CD4-positive, alpha-beta T cell treated with Interleukin-6 at 100 ng/mL for 8 hours (primary cell): ENCODE results near the gene ELOVL3.
"Not testable (repeated sequence)": the region's sequence is repeated elsewhere in the genome, so short reads cannot be mapped to it uniquely, and the experiment has no call there.

ENCODE experiments used
- DNase-seq: peaks from one replicate; pipeline ENCODE4 v3.0.0-alpha.2; 2020; ENCODE audit warnings: mixed read lengths, low spot score

Gene ELOVL3

GRCh38 chr10:102227050-102227449 lies 951 bp downstream of the ELOVL3 start:
- no peak for DNase-seq

GRCh38 chr10:102229810-102230263 lies 3.7 kb downstream of the ELOVL3 start:
- peak; percentile 83 for DNase-seq

- DNase-seq = no peak
Measured at GRCh38 chr10:102230264-102230860, 4.3 kb downstream of the ELOVL3 start.

- peak; percentile 33 for DNase-seq
Measured at GRCh38 chr10:102230861-102231356, 4.8 kb downstream of the ELOVL3 start.

- DNase-seq = peak; percentile 40
Measured at GRCh38 chr10:102231357-102232318, 5.5 kb downstream of the ELOVL3 start.

GRCh38 chr10:102233997-102234396 lies 7.9 kb downstream of the ELOVL3 start:
- no peak for DNase-seq

- no peak for DNase-seq
Measured at GRCh38 chr10:102234888-102235597, 8.9 kb downstream of the ELOVL3 start.

- DNase-seq = no peak
Measured at GRCh38 chr10:102235598-102235920, 9.5 kb downstream of the ELOVL3 start.

GRCh38 chr10:102236006-102236405 lies 9.9 kb downstream of the ELOVL3 start:
- DNase-seq = no peak

- DNase-seq = no peak
Measured at GRCh38 chr10:102237711-102238252, 11.7 kb downstream of the ELOVL3 start.

GRCh38 chr10:102240467-102241031 lies 14.4 kb downstream of the ELOVL3 start:
- no peak for DNase-seq

GRCh38 chr10:102241032-102241443 lies 14.9 kb downstream of the ELOVL3 start:
- DNase-seq = no peak

- peak; percentile 86 for DNase-seq
Measured at GRCh38 chr10:102241444-102242117, 15.5 kb downstream of the ELOVL3 start, which contains the start of gene PITX3. Gene PITX3, minus strand, starts transcription at chr10:102241512. Its CDS starts 9,432 bp downstream, at chr10:102232080.

GRCh38 chr10:102242118-102242485 lies 16.0 kb downstream of the ELOVL3 start:
- no peak for DNase-seq

- DNase-seq = no peak
Measured at GRCh38 chr10:102243309-102243708, 17.2 kb downstream of the ELOVL3 start.

GRCh38 chr10:102245082-102245931 lies 19.2 kb downstream of the ELOVL3 start, which contains the start of gene GBF1:
Gene GBF1, plus strand, starts transcription at chr10:102245532. Its CDS starts 13,407 bp downstream, at chr10:102258939.
- peak; percentile 97 for DNase-seq

GRCh38 chr10:102245932-102246251 lies 19.8 kb downstream of the ELOVL3 start:
- no peak for DNase-seq

- DNase-seq = no peak
Measured at GRCh38 chr10:102246261-102246660, 20.2 kb downstream of the ELOVL3 start.

- DNase-seq = no peak
Measured at GRCh38 chr10:102247734-102248133, 21.6 kb downstream of the ELOVL3 start.

GRCh38 chr10:102252508-102252907 lies 26.4 kb downstream of the ELOVL3 start:
- DNase-seq = not testable (repeated sequence)
